IPS DF 6.9 (cell line): Measurements from ENCODE around the gene FOXD3.
"Not testable (repeated sequence)": the region's sequence is repeated elsewhere in the genome, so short reads cannot be mapped to it uniquely, and the experiment has no call there.

Experiments used
- DNase-seq: peaks from one replicate; pipeline ENCODE4 v3.0.0-alpha.2; 2013; ENCODE audit warnings: low read depth, low spot score
- H3K27ac ChIP-seq: one replicate; pipeline ENCODE4 v1.5.1; 2013; ENCODE audit warnings: low read length, control low read depth
- H3K27me3 ChIP-seq: 2 replicates; pipeline ENCODE4 v1.6.1; 2013; ENCODE audit warnings: mild to moderate bottlenecking, low read length; ENCODE audit not compliant: control insufficient read depth, insufficient read depth
- H3K36me3 ChIP-seq: 2 replicates; pipeline ENCODE4 v1.6.1; 2013; ENCODE audit warnings: low read length; ENCODE audit not compliant: control insufficient read depth, insufficient read depth
- H3K4me1 ChIP-seq: 2 replicates; pipeline ENCODE4 v1.6.1; 2013; ENCODE audit warnings: low read length; ENCODE audit not compliant: control insufficient read depth, insufficient read depth
- H3K4me3 ChIP-seq: 2 replicates; pipeline ENCODE4 v1.5.1; 2013; ENCODE audit warnings: mild to moderate bottlenecking, low read length
- H3K9me3 ChIP-seq: 2 replicates; pipeline ENCODE4 v1.6.1; 2013; ENCODE audit warnings: low read length, inconsistent platforms; ENCODE audit not compliant: control insufficient read depth, insufficient read depth
- WGBS: extraction: QIAGEN DNeasy Blood & Tissue Kit; methylation state at CpG from one replicate; pipeline ENCODE4 v1.1.7; 2013; ENCODE audit warnings: mixed read lengths, missing lambda C conversion rate; ENCODE audit not compliant: insufficient read length, insufficient coverage; 5-methylcytosine and 5-hydroxymethylcytosine counted together

The FOXD3 gene

DNA sequence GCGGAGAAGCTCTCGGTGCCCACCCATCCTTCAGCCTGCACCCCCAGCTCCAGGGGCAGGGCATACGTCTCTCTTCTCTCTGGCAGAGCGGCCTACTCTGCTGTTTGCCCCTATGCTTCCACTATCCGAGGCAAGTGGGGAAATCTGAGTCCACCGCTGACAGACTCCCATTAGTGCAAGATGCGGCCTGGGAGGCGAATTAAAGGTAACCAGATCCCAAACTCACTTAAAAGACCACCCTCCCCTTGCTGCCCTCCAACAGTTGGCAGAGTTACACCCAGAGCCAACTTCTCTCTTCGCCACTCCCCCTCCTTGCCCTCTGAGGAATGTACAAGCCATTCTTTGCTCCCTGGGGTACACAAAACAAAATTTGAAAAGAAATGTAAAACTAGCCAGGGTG, 6.4 kb downstream of the FOXD3 start:
- no CpG with 5 or more reads among the region's 9 CpGs for WGBS
- Histone ChIP-seq H3K4me1 (peaks cover 7% of the 10 kb centered on the region), H3K27ac (no peak overlapping the region), H3K4me3 (no peak overlapping the region), H3K36me3 (no peaks in the 10 kb centered on the region), H3K9me3 (no peaks in the 10 kb centered on the region), H3K27me3 (no peaks in the 10 kb centered on the region; the same call in 1 of the 2 replicates)
- DNase-seq = no peak

- Histone ChIP-seq H3K9me3 (no peaks in the 10 kb centered on the region), H3K36me3 (no peaks in the 10 kb centered on the region), H3K4me3 (peak overlapping the region; percentile 35; the same call in 1 of the 2 replicates), H3K27me3 (no peaks in the 10 kb centered on the region; the same call in 1 of the 2 replicates), H3K27ac (no peak overlapping the region), H3K4me1 (peaks cover 7% of the 10 kb centered on the region)
- DNase-seq = no peak
- no CpG with 5 or more reads among the region's 50 CpGs for WGBS
Observed at GRCh38 chr1:63329621-63330330, 7.4 kb downstream of the FOXD3 start.

DNA sequence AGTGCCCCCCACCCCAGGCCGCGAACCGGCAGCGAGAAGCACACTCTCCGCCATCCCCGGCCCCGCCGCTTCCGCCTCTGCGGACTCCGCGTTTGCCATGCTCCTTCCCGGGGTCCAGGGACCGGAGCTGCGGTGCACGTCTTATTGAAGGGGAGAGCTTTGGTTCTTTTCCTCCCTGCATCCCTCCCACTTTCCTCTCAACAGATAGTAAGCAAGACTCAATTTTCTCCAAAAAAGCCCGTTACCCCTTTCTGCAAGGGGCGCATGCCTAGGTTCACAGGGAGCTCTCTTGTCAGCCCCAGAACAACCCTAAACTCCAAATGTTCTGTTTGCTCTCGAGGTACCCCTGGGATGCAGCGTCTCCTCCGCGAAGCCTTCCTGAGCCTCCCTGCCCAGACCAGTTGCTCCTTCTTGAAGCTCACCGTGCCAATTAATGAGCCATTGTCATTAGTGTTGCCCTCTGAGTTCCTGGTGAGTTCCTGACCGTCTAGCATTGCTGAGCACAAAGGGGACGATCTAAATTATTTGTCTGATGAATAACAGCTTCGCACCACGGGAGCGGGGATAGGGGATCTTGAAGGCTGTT, 8.1 kb downstream of the FOXD3 start:
- no peak overlapping the region for H3K27ac ChIP-seq
- H3K36me3 ChIP-seq = no peaks in the 10 kb centered on the region
- no peaks in the 10 kb centered on the region; the same call in 1 of the 2 replicates for H3K27me3 ChIP-seq
- no peaks in the 10 kb centered on the region for H3K9me3 ChIP-seq
- DNase-seq = no peak
- WGBS = no CpG with 5 or more reads among the region's 28 CpGs
- peaks cover 7% of the 10 kb centered on the region for H3K4me1 ChIP-seq
- peak overlapping the region; percentile 35; the same call in 1 of the 2 replicates for H3K4me3 ChIP-seq

DNA sequence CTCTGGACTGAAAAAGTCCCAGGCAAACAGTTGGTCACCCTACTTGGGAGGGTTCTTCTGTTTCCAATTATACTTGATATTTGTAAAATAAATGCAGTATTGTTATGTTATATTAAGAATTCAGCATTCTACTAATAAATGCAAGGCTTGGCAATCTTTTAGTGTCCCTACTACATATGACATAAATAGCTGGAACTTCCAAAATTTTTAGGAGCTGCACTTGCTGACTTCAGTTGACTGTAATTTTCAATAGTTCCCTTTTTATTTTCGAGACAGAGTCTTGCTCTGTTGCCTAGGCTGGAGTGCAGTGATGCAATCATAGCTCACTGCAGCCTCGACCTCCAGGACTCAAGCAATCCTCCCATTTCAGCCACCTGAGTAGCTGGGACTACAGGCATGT, 20.0 kb downstream of the FOXD3 start:
- WGBS = no CpG with 5 or more reads among the region's 2 CpGs
- Histone ChIP-seq H3K27me3 (no peaks in the 10 kb centered on the region), H3K27ac (no peak overlapping the region), H3K4me3 (no peak overlapping the region), H3K36me3 (no peaks in the 10 kb centered on the region), H3K4me1 (0 out of 2 replicates have a peak, but pooled peaks cover 3% of the 10 kb centered on the region), H3K9me3 (no peaks in the 10 kb centered on the region)
- no peak for DNase-seq

DNA sequence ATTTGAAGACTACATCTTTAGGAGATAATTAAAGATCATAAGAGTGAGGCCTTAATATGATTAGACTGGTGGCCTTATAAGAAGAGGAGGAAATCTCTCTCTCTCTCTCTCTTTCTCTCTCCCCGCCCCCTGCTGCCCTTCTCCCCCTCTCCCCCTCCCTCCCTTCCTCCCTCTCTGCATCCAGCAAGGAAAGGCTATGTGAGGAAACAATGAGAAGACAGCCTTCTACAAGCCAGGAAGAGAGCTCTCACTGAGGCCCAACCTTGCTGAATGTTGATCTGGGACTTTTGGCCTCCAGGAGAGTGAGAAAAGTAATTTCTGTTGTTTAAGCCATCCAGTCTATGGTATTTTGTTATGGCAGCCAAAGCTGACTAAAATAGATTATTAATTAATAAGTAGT, 21.6 kb downstream of the FOXD3 start:
- Histone ChIP-seq H3K36me3 (no peaks in the 10 kb centered on the region), H3K27ac (no peak overlapping the region), H3K9me3 (no peaks in the 10 kb centered on the region), H3K27me3 (no peaks in the 10 kb centered on the region), H3K4me3 (no peak overlapping the region), H3K4me1 (0 out of 2 replicates have a peak, but pooled peaks cover 3% of the 10 kb centered on the region)
- DNase-seq = no peak
- WGBS = no CpG with 5 or more reads among the region's 1 CpG

DNA sequence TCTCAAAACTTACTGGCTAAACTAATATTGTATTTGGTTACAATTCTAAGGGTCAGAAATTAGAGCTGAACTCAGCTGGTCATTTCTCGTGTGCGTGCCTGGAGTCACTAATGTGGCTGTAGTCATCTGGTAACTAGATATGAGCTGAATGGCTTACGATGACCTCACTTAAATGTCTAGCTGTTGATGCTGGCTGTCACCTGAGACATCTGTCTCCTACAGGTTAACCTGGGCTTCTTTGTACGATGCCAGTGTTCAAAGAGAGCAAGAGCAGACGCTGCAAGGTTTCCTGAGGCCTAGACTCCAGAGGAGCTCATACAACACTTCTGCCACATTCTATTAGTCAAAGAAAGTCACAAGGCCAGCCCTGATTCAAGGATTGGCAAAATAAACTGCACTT, 28.0 kb downstream of the FOXD3 start:
- Histone ChIP-seq H3K4me1 (no peaks in the 10 kb centered on the region), H3K4me3 (no peak overlapping the region), H3K27me3 (no peaks in the 10 kb centered on the region), H3K9me3 (no peaks in the 10 kb centered on the region), H3K27ac (no peak overlapping the region), H3K36me3 (no peaks in the 10 kb centered on the region)
- no peak for DNase-seq
- WGBS = no CpG with 5 or more reads among the region's 5 CpGs

- H3K27me3 ChIP-seq = no peaks in the 10 kb centered on the region
- DNase-seq = no peak
- no CpG with 5 or more reads among the region's 2 CpGs for WGBS
- no peak overlapping the region for H3K27ac ChIP-seq
- H3K9me3 ChIP-seq = no peaks in the 10 kb centered on the region
- no peaks in the 10 kb centered on the region for H3K36me3 ChIP-seq
- no peak overlapping the region for H3K4me3 ChIP-seq
- H3K4me1 ChIP-seq = no peaks in the 10 kb centered on the region
Observed at GRCh38 chr1:63352736-63353135, 30.4 kb downstream of the FOXD3 start.

DNA sequence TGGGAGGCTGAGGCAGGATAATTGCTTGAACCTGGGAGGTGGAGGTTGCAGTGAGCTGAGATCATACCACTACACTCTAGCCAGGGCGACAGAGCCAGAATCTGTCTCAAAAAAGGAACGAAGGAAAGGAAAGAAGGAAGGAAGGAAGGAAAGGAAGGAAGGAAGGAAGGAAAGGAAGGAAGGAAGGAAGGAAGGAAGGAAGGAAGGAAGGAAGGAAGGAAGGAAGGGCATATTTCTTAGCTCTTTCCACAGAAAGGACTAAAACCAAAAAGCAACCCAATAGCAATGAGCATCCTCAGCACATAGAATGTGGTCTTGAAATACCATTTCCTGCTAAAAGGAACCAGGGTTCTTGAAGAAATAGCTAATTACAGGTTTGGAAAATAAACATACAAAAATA, 33.9 kb downstream of the FOXD3 start:
- not testable (repeated sequence) for H3K4me3 ChIP-seq, H3K36me3 ChIP-seq, H3K4me1 ChIP-seq, H3K9me3 ChIP-seq, H3K27me3 ChIP-seq, DNase-seq, H3K27ac ChIP-seq
- no CpG with 5 or more reads among the region's 2 CpGs for WGBS

- Histone ChIP-seq H3K36me3 (no peaks in the 10 kb centered on the region), H3K4me3 (no peak overlapping the region), H3K27me3 (no peaks in the 10 kb centered on the region), H3K27ac (no peak overlapping the region), H3K9me3 (no peaks in the 10 kb centered on the region), H3K4me1 (no peaks in the 10 kb centered on the region)
- WGBS = no CpG with 5 or more reads among the region's 5 CpGs
- no peak for DNase-seq
Observed at GRCh38 chr1:63359561-63359960, 37.2 kb downstream of the FOXD3 start.

GRCh38 chr1:63362073-63362472, 39.7 kb downstream of the FOXD3 start:
- Histone ChIP-seq H3K27me3 (no peaks in the 10 kb centered on the region), H3K36me3 (no peaks in the 10 kb centered on the region), H3K27ac (no peak overlapping the region), H3K4me1 (0 out of 2 replicates have a peak, but pooled peaks cover 2% of the 10 kb centered on the region), H3K9me3 (no peaks in the 10 kb centered on the region), H3K4me3 (no peak overlapping the region)
- DNase-seq = no peak
- WGBS = no CpG with 5 or more reads among the region's 1 CpG

DNA sequence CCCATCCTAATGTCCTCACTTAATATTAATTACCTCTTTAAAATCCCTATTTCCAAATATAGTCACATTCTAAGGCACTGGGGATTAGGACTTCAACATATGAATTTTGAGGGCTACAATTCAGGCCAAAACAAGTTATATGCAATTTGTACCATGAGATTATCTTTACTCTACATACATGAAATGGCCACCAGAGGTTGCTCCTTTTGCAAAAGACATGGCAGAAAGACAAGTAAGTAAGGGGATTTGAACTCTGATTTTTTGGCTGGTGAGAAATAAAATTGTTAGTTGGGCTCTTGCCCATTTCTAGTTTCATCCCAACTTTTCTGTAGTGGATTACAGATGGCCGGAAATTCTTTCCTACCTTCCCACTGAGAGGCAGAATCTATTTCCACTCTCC, 40.2 kb downstream of the FOXD3 start:
- no peak for DNase-seq
- H3K27ac ChIP-seq = no peak overlapping the region
- 0 out of 2 replicates have a peak, but pooled peaks cover 2% of the 10 kb centered on the region for H3K4me1 ChIP-seq

More for the DNA sequence above, 40.2 kb downstream of the FOXD3 start:
- Histone ChIP-seq H3K27me3 (no peaks in the 10 kb centered on the region), H3K4me3 (no peak overlapping the region), H3K36me3 (no peaks in the 10 kb centered on the region), H3K9me3 (no peaks in the 10 kb centered on the region)
- no CpG with 5 or more reads among the region's 1 CpG for WGBS
